K562 (cell line): Measurements from ENCODE around the gene DPH1. TPM values are rescaled to one million over a fixed set of nuclear protein-coding genes. Genes with fewer than 3 reads are reported as not detected.

Experiments
- FOSL1 ChIP-seq: fragments of 200-800 bp; sonication (Bioruptor generic); conservative IDR thresholded peaks from 2 replicates; pipeline ENCODE4 v1.6.1; 2016; ENCODE audit warnings: missing genetic modification characterization, missing compliant biosample characterization
- polyA plus RNA-seq, 8 experiments: library from polyadenylated mRNA; depleted of rRNA in 4 of 8; stranded (reverse) in 5 of 8; unstranded in 3 of 8; fragments of >200 nt; fragmentation: Nextera tagmentation in 2 of 8; fragmentation: Illumina TruSeq in 1 of 8; extraction: Ambion mirVana in 2 of 8; extraction: Trizol in 1 of 8; gene quantifications; 2 replicates each; pipeline versions ENCODE4 v1.2.1 to v1.2.3, GENCODE V29; 2011 to 2014; ENCODE audit warnings: inconsistent platforms in 1 of 8, missing spikeins in 1 of 8
- total RNA-seq, 7 experiments: library from RNA; depleted of rRNA in 6 of 7; stranded (reverse); fragments of >200 nt in 6 of 7; fragmentation: Illumina TruSeq in 2 of 7; extraction: Trizol in 2 of 7; gene quantifications; 2 replicates each; pipeline versions ENCODE4 v1.2.1 to v1.2.3, GENCODE V29; 2011 to 2021; ENCODE audit warnings: low replicate concordance in 1 of 7
- TF ChIP-seq, protein P1 (sequence below), 2 experiments: fragments of 450-650 bp in 1 of 2; sonication (generic) in 1 of 2; formaldehyde crosslinking in 1 of 2; IDR thresholded peaks; 2 replicates each; pipeline versions ENCODE4 v1.7.1 to v1.9.0; 2016 to 2022; ENCODE audit warnings: inconsistent platforms in 1 of 2, mild to moderate bottlenecking in 1 of 2, missing genetic modification reagents in 1 of 2

The DPH1 gene
- total and polyA plus RNA-seq, 9 of the 15 experiments (the other 6 are each of a cell fraction or from before 2014, with no cell fraction given), result 0.42 to 40.6 (median 20.2) TPM

DNA sequence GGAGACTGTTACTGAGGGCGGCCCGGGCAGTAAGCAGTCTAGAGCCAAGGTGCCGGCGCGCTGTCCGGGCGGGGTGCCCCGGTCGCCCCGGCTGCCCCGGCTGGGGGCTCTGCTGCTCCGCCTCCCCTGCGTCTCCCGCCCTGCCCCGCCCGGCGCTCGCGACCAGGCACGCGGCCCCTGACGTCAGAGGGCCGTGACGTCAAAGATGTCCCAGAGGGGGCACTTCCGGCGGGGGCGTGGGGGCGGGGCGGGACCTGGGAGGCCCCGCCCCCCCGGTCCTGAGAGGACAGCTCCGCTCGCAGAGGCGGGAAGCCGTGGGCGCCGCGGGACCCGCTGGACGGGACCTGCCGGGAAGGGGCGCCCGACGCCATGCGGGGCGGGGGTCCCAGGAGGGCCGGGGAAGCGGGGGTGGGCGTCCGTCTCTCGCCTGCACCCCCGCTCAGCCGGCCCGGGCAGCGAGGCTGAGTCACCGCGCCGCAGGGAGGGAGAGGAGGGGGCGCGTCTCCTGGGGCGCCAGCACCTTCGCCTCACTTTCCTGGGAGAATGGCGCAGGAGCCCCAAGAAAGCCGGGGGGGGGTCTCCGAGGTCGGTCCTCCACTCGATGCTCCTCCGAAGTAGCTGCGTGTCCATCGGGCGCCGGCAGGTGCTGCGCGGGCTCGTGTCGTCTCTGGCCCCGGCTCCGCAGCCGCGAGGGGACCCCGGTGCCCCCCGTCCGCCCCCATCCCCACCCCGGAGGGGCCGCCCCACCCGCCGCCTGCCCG is 20.5 kb downstream of the DPH1 start (continued):
- TF ChIP-seq, protein P1, sequence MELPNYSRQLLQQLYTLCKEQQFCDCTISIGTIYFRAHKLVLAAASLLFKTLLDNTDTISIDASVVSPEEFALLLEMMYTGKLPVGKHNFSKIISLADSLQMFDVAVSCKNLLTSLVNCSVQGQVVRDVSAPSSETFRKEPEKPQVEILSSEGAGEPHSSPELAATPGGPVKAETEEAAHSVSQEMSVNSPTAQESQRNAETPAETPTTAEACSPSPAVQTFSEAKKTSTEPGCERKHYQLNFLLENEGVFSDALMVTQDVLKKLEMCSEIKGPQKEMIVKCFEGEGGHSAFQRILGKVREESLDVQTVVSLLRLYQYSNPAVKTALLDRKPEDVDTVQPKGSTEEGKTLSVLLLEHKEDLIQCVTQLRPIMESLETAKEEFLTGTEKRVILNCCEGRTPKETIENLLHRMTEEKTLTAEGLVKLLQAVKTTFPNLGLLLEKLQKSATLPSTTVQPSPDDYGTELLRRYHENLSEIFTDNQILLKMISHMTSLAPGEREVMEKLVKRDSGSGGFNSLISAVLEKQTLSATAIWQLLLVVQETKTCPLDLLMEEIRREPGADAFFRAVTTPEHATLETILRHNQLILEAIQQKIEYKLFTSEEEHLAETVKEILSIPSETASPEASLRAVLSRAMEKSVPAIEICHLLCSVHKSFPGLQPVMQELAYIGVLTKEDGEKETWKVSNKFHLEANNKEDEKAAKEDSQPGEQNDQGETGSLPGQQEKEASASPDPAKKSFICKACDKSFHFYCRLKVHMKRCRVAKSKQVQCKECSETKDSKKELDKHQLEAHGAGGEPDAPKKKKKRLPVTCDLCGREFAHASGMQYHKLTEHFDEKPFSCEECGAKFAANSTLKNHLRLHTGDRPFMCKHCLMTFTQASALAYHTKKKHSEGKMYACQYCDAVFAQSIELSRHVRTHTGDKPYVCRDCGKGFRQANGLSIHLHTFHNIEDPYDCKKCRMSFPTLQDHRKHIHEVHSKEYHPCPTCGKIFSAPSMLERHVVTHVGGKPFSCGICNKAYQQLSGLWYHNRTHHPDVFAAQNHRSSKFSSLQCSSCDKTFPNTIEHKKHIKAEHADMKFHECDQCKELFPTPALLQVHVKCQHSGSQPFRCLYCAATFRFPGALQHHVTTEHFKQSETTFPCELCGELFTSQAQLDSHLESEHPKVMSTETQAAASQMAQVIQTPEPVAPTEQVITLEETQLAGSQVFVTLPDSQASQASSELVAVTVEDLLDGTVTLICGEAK (IDR thresholded peaks at IDR 0.05), result 0 out of 2 replicates have a peak, but pooled peaks have one; percentile 35
- TF ChIP-seq, protein P1 (CRISPR knock-in tag; IDR thresholded peaks at IDR 0.05), result no peak
- peak; percentile 43 for TF ChIP-seq FOSL1 (tag)
